ENCODE data around the gene DEFB126.
"Not testable (repeated sequence)": the region's sequence is repeated elsewhere in the genome, so short reads cannot be mapped to it uniquely, and the experiment has no call there.

DEFB126 gene, protein sequence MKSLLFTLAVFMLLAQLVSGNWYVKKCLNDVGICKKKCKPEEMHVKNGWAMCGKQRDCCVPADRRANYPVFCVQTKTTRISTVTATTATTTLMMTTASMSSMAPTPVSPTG

DNA sequence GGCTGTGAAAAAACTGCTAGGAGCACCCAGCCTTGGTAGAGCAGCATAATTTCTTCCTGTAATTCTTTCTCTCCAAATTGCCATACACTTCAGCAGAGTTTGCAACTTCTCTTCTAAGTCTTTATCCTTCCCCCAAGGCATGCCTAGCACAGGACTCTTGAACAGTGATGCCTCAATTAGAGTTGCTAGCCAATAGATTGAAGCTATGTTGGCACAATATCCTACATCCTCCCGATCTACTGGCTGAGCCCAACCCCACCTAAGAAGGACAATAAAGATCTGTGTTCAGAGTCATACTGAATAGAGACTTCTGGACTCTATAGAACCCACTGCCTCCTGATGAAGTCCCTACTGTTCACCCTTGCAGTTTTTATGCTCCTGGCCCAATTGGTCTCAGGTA is at the start of gene DEFB126:
Gene DEFB126 (plus strand): TSS at position 301 of the 400 bp plus-strand sequence. CDS start 39 bp downstream, at position 340.
- TF ChIP-seq, protein P1, sequence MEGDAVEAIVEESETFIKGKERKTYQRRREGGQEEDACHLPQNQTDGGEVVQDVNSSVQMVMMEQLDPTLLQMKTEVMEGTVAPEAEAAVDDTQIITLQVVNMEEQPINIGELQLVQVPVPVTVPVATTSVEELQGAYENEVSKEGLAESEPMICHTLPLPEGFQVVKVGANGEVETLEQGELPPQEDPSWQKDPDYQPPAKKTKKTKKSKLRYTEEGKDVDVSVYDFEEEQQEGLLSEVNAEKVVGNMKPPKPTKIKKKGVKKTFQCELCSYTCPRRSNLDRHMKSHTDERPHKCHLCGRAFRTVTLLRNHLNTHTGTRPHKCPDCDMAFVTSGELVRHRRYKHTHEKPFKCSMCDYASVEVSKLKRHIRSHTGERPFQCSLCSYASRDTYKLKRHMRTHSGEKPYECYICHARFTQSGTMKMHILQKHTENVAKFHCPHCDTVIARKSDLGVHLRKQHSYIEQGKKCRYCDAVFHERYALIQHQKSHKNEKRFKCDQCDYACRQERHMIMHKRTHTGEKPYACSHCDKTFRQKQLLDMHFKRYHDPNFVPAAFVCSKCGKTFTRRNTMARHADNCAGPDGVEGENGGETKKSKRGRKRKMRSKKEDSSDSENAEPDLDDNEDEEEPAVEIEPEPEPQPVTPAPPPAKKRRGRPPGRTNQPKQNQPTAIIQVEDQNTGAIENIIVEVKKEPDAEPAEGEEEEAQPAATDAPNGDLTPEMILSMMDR (IDR thresholded peaks at IDR 0.05; ENCODE audit: insufficient read depth, missing control alignments), result no peak
- DNase-seq (ENCODE audit: insufficient read length, low spot score), result no peak
- no peak for FAIRE-seq

DNA sequence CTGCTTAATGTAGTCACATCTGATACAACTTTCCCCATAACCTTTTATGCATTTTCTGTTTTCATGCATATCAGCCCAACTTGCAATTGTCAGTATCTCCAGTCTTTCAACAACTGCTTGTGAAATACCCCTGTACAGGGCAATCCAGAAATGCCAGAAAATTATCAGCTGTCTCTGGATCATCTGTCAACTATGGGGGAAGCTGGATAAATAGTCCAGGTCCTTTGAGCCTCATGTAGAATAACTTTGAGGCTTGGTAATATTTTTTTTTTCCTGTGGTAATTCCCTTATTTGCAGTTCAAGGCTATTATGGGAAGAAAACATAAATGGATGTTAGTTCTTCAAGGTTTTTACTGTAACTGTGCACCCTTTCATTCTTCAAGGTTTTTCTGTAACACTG is 48.7 kb upstream of the DEFB126 start:
- FAIRE-seq (no peak), DNase-seq (ENCODE audit: insufficient read length, low spot score) (no peak)
- TF ChIP-seq, protein P1 (IDR thresholded peaks at IDR 0.05; ENCODE audit: insufficient read depth, missing control alignments), result no peak

DNA sequence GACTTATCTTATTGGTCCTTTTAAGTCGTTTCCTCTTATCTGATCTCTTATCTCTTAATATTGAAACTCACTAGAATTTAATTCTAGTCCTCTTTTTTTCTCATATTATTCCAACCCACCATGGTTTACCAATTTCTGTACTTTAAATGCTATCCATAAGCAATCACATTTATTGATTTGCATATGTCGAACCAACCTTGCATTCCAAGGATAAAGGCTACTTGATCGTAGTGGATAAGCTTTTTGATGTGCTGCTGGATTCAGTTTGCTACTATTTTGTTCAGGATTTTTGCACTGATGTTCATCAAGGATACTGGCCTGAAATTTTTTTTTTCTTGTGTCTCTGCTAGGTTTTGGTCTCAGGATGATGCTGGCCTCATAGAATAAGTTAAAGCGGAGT is 47.2 kb upstream of the DEFB126 start:
- TF ChIP-seq, protein P1 (IDR thresholded peaks at IDR 0.05; ENCODE audit: insufficient read depth, missing control alignments), result no peak
- DNase-seq (ENCODE audit: insufficient read length, low spot score), result no peak
- FAIRE-seq, result no peak

DNA sequence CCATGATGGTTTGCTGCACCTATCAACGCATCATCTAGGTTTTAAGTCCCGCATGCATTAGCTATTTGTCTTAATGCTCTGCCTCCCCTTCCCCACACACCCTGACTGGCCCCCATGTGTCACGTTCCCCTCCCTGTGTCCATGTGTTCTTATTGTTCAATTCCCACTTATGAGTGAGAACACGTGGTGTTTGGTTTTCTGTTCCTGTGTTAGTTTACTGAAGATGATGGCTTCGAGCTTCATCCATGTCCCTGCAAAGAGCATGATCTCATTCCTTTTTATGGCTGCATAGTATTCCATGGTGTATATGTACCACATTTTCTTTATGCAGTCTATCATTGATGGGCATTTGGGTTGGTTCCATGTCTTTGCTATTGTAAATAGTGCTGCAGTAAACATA is 44.7 kb upstream of the DEFB126 start:
- FAIRE-seq; DNase-seq (ENCODE audit: insufficient read length, low spot score): not testable (repeated sequence)

DNA sequence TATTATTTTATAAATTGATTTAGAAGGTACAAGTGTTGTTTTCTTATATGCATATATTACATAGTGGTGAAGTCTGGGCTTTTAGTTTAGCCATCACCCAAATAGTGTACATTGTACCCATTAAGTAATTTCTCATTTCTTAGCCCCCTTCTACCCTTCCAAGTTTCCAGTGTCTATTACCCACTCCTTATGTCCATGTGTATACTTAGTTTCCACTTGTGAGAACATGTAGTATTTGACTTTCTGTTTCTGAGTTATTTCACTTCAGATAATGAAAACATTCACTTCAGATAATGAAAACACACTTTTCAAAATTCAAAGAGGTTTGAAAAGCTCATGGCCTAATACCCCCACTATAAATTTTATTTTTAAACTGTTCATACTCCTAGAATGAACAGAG is 40.4 kb upstream of the DEFB126 start:
- no peak for DNase-seq (ENCODE audit: insufficient read length, low spot score)
- TF ChIP-seq, protein P1 (IDR thresholded peaks at IDR 0.05; ENCODE audit: insufficient read depth, missing control alignments), result no peak
- FAIRE-seq, result no peak

DNA sequence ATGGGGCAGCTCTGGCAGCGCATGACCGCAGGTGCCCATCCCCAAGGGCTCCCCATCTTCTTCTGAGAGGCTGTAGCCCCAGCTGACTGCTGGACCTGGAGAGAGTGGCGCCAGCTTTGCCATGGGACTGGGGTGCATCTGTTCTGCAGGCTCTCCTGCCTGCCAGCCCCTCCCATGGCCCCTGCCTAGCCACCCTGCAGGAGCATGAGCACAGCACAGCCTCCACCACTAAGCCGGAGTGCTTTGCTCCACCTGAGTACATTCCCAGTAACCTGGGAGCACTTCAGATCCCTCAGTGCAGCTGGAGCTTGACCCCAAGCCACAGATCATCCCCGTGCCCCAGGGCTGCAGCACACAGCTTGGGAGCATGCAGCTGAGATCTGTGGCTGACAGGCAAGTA is 38.9 kb upstream of the DEFB126 start:
- DNase-seq (ENCODE audit: insufficient read length, low spot score) (no peak), FAIRE-seq (no peak)
- TF ChIP-seq, protein P1 (IDR thresholded peaks at IDR 0.05; ENCODE audit: insufficient read depth, missing control alignments), result no peak

DNA sequence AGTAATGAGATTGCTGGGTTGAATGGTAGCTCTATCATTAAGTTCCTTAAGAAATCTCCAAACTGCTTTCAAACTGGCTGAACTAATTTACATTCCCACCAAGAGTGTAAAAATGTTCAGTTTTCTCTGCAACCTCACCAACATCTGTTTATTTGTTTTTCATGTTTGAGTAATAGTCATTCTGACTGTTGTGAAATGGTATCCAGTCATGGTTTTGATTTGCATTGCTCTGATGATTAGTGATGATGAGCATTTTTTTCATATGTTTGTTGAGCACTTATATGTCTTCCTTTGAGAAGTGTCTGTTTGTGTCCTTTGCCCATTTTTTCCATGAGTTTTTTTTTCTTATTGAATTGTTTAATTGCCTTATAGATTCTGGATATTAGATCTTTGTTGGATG is 30.0 kb upstream of the DEFB126 start:
- TF ChIP-seq, protein P1 (IDR thresholded peaks at IDR 0.05; ENCODE audit: insufficient read depth, missing control alignments), result no peak
- DNase-seq (ENCODE audit: insufficient read length, low spot score) (no peak), FAIRE-seq (no peak)

DNA sequence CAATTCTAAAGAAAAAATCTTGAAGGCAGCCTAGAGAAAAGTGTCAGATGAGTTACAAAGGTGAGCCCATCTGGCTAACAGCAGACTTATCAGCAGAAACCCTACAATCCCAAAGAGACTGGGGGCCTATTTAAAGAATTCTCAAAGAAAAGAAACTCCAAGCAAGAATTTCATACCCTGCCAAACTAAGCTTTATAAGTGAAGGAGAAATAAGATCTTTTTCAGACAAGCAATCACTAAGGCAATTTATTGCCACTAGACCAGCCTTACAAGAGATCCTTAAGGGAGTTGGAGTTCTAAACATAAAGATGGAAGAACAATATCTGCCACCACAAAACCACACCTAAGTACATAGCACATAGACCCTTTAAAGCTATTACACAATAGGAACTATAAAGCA is 24.9 kb upstream of the DEFB126 start:
- FAIRE-seq, result no peak
- TF ChIP-seq, protein P1 (IDR thresholded peaks at IDR 0.05; ENCODE audit: insufficient read depth, missing control alignments), result no peak

DNA sequence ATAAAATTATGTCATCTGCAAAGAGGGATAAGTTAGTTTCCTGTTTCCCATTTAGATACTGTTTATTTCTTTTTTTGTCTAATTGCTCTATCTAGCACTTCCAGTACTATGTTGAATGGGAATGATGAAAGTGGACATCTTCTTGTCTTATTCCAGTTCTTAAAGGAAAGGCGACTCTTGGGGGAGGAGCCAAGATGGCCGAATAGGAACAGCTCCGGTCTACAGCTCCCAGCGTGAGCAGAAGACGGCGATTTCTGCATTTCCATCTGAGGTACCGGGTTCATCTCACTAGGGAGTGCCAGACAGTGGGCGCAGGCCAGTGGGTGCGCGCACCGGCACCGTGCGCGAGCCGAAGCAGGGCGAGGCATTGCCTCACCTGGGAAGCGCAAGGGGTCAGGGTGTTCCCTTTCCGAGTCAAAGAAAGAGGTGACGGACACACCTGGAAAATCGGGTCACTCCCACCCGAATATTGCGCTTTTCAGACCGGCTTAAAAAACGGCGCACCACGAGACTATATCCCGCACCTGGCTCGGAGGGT is 12.5 kb upstream of the DEFB126 start:
- not testable (repeated sequence) for FAIRE-seq

More for the DNA sequence above, 24.9 kb upstream of the DEFB126 start:
- DNase-seq (ENCODE audit: insufficient read length, low spot score), result no peak

More for the DNA sequence above, 12.5 kb upstream of the DEFB126 start:
- not testable (repeated sequence) for DNase-seq (ENCODE audit: insufficient read length, low spot score)
